HG02943 (cell line): ENCODE data around the gene ANKRD28.
A peak's percentile ranks its signal among the peaks of the same experiment; 100 is the strongest.

ENCODE experiments used
- ATAC-seq: cut with Tn5 transposase; IDR thresholded peaks from one replicate; pipeline ENCODE4 v1.9.1; 2021; ENCODE audit warnings: mild to moderate bottlenecking, low read depth, moderate library complexity; ENCODE audit not compliant: unreplicated experiment

ANKRD28 gene

GRCh38 chr3:15676259-15676658, 121.5 kb downstream of the ANKRD28 start:
- no peak for ATAC-seq

- ATAC-seq, result no peak
These were observed 124.2 kb downstream of the ANKRD28 start for GRCh38 chr3:15673536-15673935.

GRCh38 chr3:15667484-15667883, 130.3 kb downstream of the ANKRD28 start:
- no peak for ATAC-seq

- ATAC-seq, result no peak
These were observed 131.5 kb downstream of the ANKRD28 start for GRCh38 chr3:15666277-15666676.

- ATAC-seq, result no peak
These were observed 132.1 kb downstream of the ANKRD28 start for GRCh38 chr3:15665510-15666150.

- no peak for ATAC-seq
These were observed 133.6 kb downstream of the ANKRD28 start for GRCh38 chr3:15664144-15664543.

GRCh38 chr3:15660055-15660935, 137.5 kb downstream of the ANKRD28 start:
- ATAC-seq, result no peak

- ATAC-seq, result no peak
These were observed 138.4 kb downstream of the ANKRD28 start for GRCh38 chr3:15659254-15659975.

GRCh38 chr3:15657016-15657415, 140.8 kb downstream of the ANKRD28 start:
- no peak for ATAC-seq

GRCh38 chr3:15656342-15656741, 141.4 kb downstream of the ANKRD28 start:
- no peak for ATAC-seq

GRCh38 chr3:15654891-15655290, 142.9 kb downstream of the ANKRD28 start:
- no peak for ATAC-seq

GRCh38 chr3:15654127-15654526, 143.7 kb downstream of the ANKRD28 start:
- ATAC-seq, result no peak

GRCh38 chr3:15653321-15653720, 144.5 kb downstream of the ANKRD28 start:
- no peak for ATAC-seq

- ATAC-seq, result no peak
These were observed 146.4 kb downstream of the ANKRD28 start for GRCh38 chr3:15651396-15651795.

GRCh38 chr3:15649858-15650257, 147.9 kb downstream of the ANKRD28 start:
- no peak for ATAC-seq

- no peak for ATAC-seq
These were observed 148.4 kb downstream of the ANKRD28 start for GRCh38 chr3:15649341-15649740.

GRCh38 chr3:15647611-15648167, 150.1 kb downstream of the ANKRD28 start:
- peak; percentile 92 for ATAC-seq

GRCh38 chr3:15646851-15647511, 150.8 kb downstream of the ANKRD28 start:
- peak; percentile 23 for ATAC-seq

GRCh38 chr3:15645740-15646501, 151.9 kb downstream of the ANKRD28 start:
- ATAC-seq, result no peak

GRCh38 chr3:15645246-15645645, 152.5 kb downstream of the ANKRD28 start:
- no peak for ATAC-seq
